A549 (cell line): ENCODE results near the gene JMJD4. TPM values are rescaled to one million over a fixed set of nuclear protein-coding genes. Genes with fewer than 3 reads are reported as not detected.

ENCODE experiments used
- ATAC-seq, 2 experiments: fragments of 200-7000 bp in 1 of 2; fragments of >200 bp in 1 of 2; cut with Nextera tagmentation in 1 of 2; cut with Tn5 transposase in 1 of 2; 3 replicates each; pipeline versions ENCODE4 v1.8.0 to v1.9.1; 2018 to 2020; ENCODE audit warnings: mild to moderate bottlenecking in 1 of 2, moderate library complexity in 1 of 2
- CTCF ChIA-PET: fragments of 300-600 bp; sonication (Branson Sonifier 250); formaldehyde crosslinking; extraction: SDS; loops from one replicate; lab custom pipeline; 2021; ENCODE audit warnings: antibody characterized with exemption, inconsistent platforms; lab: Yijun Ruan, JAX
- POLR2A ChIA-PET: fragments of 350-600 bp; formaldehyde crosslinking; extraction: SDS; loops from one replicate; lab custom pipeline; 2021; ENCODE audit warnings: antibody characterized with exemption, inconsistent platforms; lab: Yijun Ruan, JAX
- DNase-seq, 2 experiments: peaks; one replicate each; pipeline versions ENCODE4 v3.0.0 to v3.0.0-alpha.2; 2011 to 2016; ENCODE audit warnings: low read depth in 1 of 2, low spot score in 1 of 2
- FAIRE-seq: peaks from 2 replicates; lab custom pipeline; 2011; peaks lifted over from hg19 to GRCh38; lab: Jason Lieb, UNC
- H3K27ac ChIP-seq, 2 experiments: fragments of >200 bp; sonication (Bioruptor Twin); formaldehyde crosslinking; 3 replicates each; pipeline ENCODE4 v1.5.1; 2016 to 2017
- H3K4me1 ChIP-seq: fragments of >200 bp; sonication (Bioruptor Twin); formaldehyde crosslinking; 3 replicates; pipeline ENCODE4 v1.6.1; 2016
- H3K4me2 ChIP-seq: fragments of >200 bp; sonication (Bioruptor Twin); formaldehyde crosslinking; 3 replicates; pipeline ENCODE4 v1.6.1; 2016
- H3K4me3 ChIP-seq: fragments of >200 bp; sonication (Bioruptor Twin); formaldehyde crosslinking; 3 replicates; pipeline ENCODE4 v1.5.1; 2016
- H3K9me3 ChIP-seq: fragments of >200 bp; sonication (Bioruptor Twin); formaldehyde crosslinking; 3 replicates; pipeline ENCODE4 v1.6.1; 2016
- BHLHE40 ChIP-seq: IDR thresholded peaks from 2 replicates; pipeline ENCODE4 v1.6.1; 2012; ENCODE audit warnings: low read depth, low read length, inconsistent platforms
- CEBPB ChIP-seq, 2 experiments: fragments of >200 bp in 1 of 2; sonication (Bioruptor Twin) in 1 of 2; formaldehyde crosslinking in 1 of 2; IDR thresholded peaks; 2 replicates each; pipeline ENCODE4 v1.6.1; 2012 to 2016
- CHD4 ChIP-seq: fragments of 200-600 bp; sonication (generic); IDR thresholded peaks from 2 replicates; pipeline ENCODE4 v1.6.1; 2016; ENCODE audit warnings: antibody characterized with exemption, mild to moderate bottlenecking, borderline replicate concordance
- EP300 ChIP-seq, 2 experiments: fragments of >200 bp; sonication (Bioruptor Twin); formaldehyde crosslinking; IDR thresholded peaks; 2 replicates in 1 of 2; 3 replicates in 1 of 2; pipeline ENCODE4 v1.6.1; 2016 to 2017
- FOSB ChIP-seq: fragments of 250-450 bp; sonication (Bioruptor Pico); IDR thresholded peaks from 2 replicates; pipeline ENCODE4 v1.5.0; 2020; ENCODE audit warnings: mild to moderate bottlenecking, moderate library complexity
- FOSL2 ChIP-seq, 2 experiments: fragments of 450-650 bp in 1 of 2; fragments of >200 bp in 1 of 2; sonication (Bioruptor Twin) in 1 of 2; formaldehyde crosslinking; IDR thresholded peaks; 2 replicates each; pipeline versions ENCODE4 v1.5.0 to v1.6.1; 2016 to 2020; ENCODE audit warnings: mild to moderate bottlenecking in 1 of 2, moderate library complexity in 1 of 2
- HEYL ChIP-seq: fragments of 250-450 bp; sonication (Bioruptor Pico); IDR thresholded peaks from 2 replicates; pipeline ENCODE4 v1.8.0; 2021; ENCODE audit warnings: mild to moderate bottlenecking, moderate library complexity
- HOXB13 ChIP-seq: fragments of 250-450 bp; sonication (Bioruptor Pico); IDR thresholded peaks from 2 replicates; pipeline ENCODE4 v1.5.0; 2020; ENCODE audit warnings: low read depth, mild to moderate bottlenecking, moderate library complexity
- JUN ChIP-seq, 2 experiments: fragments of >200 bp; sonication (Bioruptor Twin); formaldehyde crosslinking; IDR thresholded peaks; 2 replicates in 1 of 2; 3 replicates in 1 of 2; pipeline ENCODE4 v1.6.1; 2016 to 2017
- MAZ ChIP-seq: fragments of 150-350 bp; IDR thresholded peaks from 2 replicates; pipeline ENCODE4 v1.6.1; 2014; ENCODE audit warnings: antibody characterized with exemption, low read depth, low read length, borderline replicate concordance
- PHF8 ChIP-seq: fragments of 200-600 bp; sonication (generic); IDR thresholded peaks from 2 replicates; pipeline ENCODE4 v1.6.1; 2016; ENCODE audit warnings: low read depth, mild to moderate bottlenecking, antibody characterized with exemption, moderate library complexity, borderline replicate concordance
- POLR2A ChIP-seq: IDR thresholded peaks from 2 replicates; pipeline ENCODE4 v1.6.1; 2012; ENCODE audit warnings: mild to moderate bottlenecking, low read length
- POLR2AphosphoS2 ChIP-seq: conservative IDR thresholded peaks from 2 replicates; pipeline ENCODE4 v1.6.1; 2012; ENCODE audit warnings: low read length, improper control_type of control experiment, inconsistent platforms
- RARB ChIP-seq: fragments of 250-450 bp; sonication (Bioruptor Pico); IDR thresholded peaks from 2 replicates; pipeline ENCODE4 v1.8.0; 2021; ENCODE audit warnings: mild to moderate bottlenecking, moderate library complexity
- RCOR1 ChIP-seq: fragments of 150-350 bp; IDR thresholded peaks from 2 replicates; pipeline ENCODE4 v1.6.1; 2014; ENCODE audit warnings: antibody characterized with exemption, low read length, low read depth
- RFX5 ChIP-seq: fragments of 450-650 bp; IDR thresholded peaks from 2 replicates; pipeline ENCODE4 v1.7.1; 2014; ENCODE audit warnings: antibody characterized with exemption, mild to moderate bottlenecking, moderate library complexity
- RNF2 ChIP-seq: fragments of 200-600 bp; sonication (generic); IDR thresholded peaks from 2 replicates; pipeline ENCODE4 v1.6.1; 2016; ENCODE audit warnings: low read depth, mild to moderate bottlenecking, antibody characterized with exemption, moderate library complexity, borderline replicate concordance
- SMC3 ChIP-seq: fragments of >200 bp; sonication (Bioruptor Twin); formaldehyde crosslinking; IDR thresholded peaks from 3 replicates; pipeline ENCODE4 v1.6.1; 2018; ENCODE audit warnings: inconsistent platforms
- SREBF2 ChIP-seq: fragments of 450-650 bp; IDR thresholded peaks from 2 replicates; pipeline ENCODE4 v1.6.1; 2014; ENCODE audit warnings: mild to moderate bottlenecking, moderate library complexity
- ZFP36 ChIP-seq: fragments of 450-650 bp; IDR thresholded peaks from 2 replicates; pipeline ENCODE4 v1.6.1; 2014; ENCODE audit warnings: borderline replicate concordance; ENCODE audit not compliant: partially characterized antibody
- ZNF302 ChIP-seq: fragments of 250-450 bp; sonication (Bioruptor Pico); IDR thresholded peaks from 2 replicates; pipeline ENCODE4 v1.9.0; 2021; ENCODE audit warnings: inconsistent platforms, mild to moderate bottlenecking, moderate library complexity
- WGBS: methylation state at CpG from one replicate; pipeline ENCODE4 v1.1.6; 2017; ENCODE audit errors: missing lambda C conversion rate; 5-methylcytosine and 5-hydroxymethylcytosine counted together
- polyA plus RNA-seq, 4 experiments: library from polyadenylated mRNA; depleted of rRNA in 3 of 4; stranded (reverse); fragments of >200 nt; fragmentation: RNase III in 1 of 4; extraction: RNeasy Plus Mini Kit Qiagen cat#74134 plus additional on column Dnase treatment in 1 of 4; gene quantifications; 2 replicates in 3 of 4; 3 replicates in 1 of 4; pipeline ENCODE4 v1.2.3, GENCODE V29; 2011 to 2017
- TF ChIP-seq, protein P1 (sequence below): fragments of >200 bp; sonication (Bioruptor Twin); formaldehyde crosslinking; IDR thresholded peaks from 2 replicates; pipeline ENCODE4 v1.6.1; 2016
- TF ChIP-seq, protein P2 (sequence below): fragments of 150-350 bp; IDR thresholded peaks from 2 replicates; pipeline ENCODE4 v1.6.1; 2014; ENCODE audit warnings: low read depth, mild to moderate bottlenecking, low read length
- TF ChIP-seq, protein P3 (sequence below): fragments of >200 bp; sonication (Bioruptor Twin); formaldehyde crosslinking; IDR thresholded peaks from 3 replicates; pipeline ENCODE4 v1.5.1; 2016

JMJD4 gene
- polyA plus RNA-seq, 2 of the 4 experiments (the other 2 are of a cell fraction) = 18.8 to 21.2 TPM

DNA sequence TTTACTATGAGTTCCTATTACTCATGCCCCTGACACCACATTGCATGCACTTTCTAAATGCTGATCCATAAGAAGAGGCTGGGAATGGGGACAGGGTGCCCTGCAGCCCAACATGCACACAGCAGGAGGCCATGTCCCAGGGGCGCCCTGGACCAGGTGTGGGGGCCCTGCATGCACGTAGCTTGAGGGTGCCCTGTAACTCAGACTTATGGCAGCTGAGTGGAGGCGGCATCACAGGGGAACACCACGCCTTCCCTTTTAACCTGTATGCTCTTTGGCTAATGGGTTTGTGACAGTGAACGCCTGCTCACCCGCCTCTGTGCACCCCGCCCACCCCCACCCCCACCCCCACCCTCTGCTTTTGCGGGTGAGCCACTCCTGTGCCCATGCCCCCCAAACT is 36.2 kb upstream of the JMJD4 start:
- ChIA-PET POLR2A (no interaction called here), CTCF (no interaction called here)
- Histone ChIP-seq H3K4me3 (no peak overlapping the region), H3K27ac (no peak overlapping the region), H3K4me2 (no peak overlapping the region), H3K9me3 (no peaks in the 10 kb centered on the region), H3K4me1 (no peaks in the 10 kb centered on the region)
- DNase-seq (no peak), ATAC-seq (no peak), FAIRE-seq (no peak)
- no peak for TF ChIP-seq RARB (CRISPR knock-in tag)
- WGBS = 92% methylated on average over 5 of the region's 8 CpGs

DNA sequence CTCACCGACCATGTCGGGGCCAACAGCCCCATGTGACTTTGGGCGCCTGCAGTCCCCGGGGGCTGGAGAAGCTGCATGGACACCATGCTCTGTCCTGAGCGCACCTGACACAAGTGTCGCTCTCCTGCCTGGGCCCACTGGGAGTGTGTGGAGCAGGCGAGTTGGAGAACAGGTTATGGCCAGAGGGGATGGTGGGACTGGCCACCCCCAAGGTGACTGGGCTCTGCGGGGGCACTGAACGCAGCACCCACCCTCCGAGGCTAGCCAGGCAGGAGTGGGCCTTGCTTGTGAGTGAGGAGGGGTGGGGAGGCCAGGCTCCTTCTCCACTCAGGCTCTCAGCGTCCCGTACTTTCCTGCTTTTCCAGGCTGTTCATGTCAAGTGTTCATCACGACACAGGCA is 35.7 kb upstream of the JMJD4 start:
- Histone ChIP-seq H3K4me1 (0 out of 3 replicates have a peak, but pooled peaks cover 4% of the 10 kb centered on the region), H3K27ac (no peak overlapping the region), H3K4me3 (no peak overlapping the region), H3K4me2 (no peak overlapping the region), H3K9me3 (no peaks in the 10 kb centered on the region)
- ChIA-PET POLR2A (no interaction called here), CTCF (no interaction called here)
- FAIRE-seq (no peak), ATAC-seq (no peak), DNase-seq (no peak)
- 93% methylated on average over 13 of the region's 13 CpGs for WGBS
- TF ChIP-seq RARB (CRISPR knock-in tag) (no peak), SMC3 (no peak), HOXB13 (CRISPR knock-in tag) (no peak), PHF8 (no peak), POLR2A (no peak), HEYL (CRISPR knock-in tag) (no peak), FOSB (no peak), CEBPB (IDR thresholded peaks at IDR 0.05) (no peak), RCOR1 (no peak), FOSL2 (IDR thresholded peaks at IDR 0.05) (no peak), FOSL2 (CRISPR knock-in tag; IDR thresholded peaks at IDR 0.05) (no peak), CHD4 (no peak), MAZ (no peak), POLR2AphosphoS2 (no peak), SREBF2 (no peak), JUN (IDR thresholded peaks at IDR 0.05) (no peak), ZFP36 (no peak), RNF2 (no peak)
- TF ChIP-seq, protein P1, sequence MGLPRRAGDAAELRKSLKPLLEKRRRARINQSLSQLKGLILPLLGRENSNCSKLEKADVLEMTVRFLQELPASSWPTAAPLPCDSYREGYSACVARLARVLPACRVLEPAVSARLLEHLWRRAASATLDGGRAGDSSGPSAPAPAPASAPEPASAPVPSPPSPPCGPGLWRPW = no peak
- TF ChIP-seq, protein P2, sequence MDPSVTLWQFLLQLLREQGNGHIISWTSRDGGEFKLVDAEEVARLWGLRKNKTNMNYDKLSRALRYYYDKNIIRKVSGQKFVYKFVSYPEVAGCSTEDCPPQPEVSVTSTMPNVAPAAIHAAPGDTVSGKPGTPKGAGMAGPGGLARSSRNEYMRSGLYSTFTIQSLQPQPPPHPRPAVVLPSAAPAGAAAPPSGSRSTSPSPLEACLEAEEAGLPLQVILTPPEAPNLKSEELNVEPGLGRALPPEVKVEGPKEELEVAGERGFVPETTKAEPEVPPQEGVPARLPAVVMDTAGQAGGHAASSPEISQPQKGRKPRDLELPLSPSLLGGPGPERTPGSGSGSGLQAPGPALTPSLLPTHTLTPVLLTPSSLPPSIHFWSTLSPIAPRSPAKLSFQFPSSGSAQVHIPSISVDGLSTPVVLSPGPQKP = no peak

GRCh38 chr1:227769936-227770494 is 34.9 kb upstream of the JMJD4 start:
- TF ChIP-seq RFX5 (no peak), SREBF2 (no peak), EP300 (IDR thresholded peaks at IDR 0.05) (no peak), BHLHE40 (no peak), CHD4 (no peak), SMC3 (no peak), ZNF302 (CRISPR knock-in tag) (no peak)
- TF ChIP-seq, protein P1 = no peak
- TF ChIP-seq, protein P3, sequence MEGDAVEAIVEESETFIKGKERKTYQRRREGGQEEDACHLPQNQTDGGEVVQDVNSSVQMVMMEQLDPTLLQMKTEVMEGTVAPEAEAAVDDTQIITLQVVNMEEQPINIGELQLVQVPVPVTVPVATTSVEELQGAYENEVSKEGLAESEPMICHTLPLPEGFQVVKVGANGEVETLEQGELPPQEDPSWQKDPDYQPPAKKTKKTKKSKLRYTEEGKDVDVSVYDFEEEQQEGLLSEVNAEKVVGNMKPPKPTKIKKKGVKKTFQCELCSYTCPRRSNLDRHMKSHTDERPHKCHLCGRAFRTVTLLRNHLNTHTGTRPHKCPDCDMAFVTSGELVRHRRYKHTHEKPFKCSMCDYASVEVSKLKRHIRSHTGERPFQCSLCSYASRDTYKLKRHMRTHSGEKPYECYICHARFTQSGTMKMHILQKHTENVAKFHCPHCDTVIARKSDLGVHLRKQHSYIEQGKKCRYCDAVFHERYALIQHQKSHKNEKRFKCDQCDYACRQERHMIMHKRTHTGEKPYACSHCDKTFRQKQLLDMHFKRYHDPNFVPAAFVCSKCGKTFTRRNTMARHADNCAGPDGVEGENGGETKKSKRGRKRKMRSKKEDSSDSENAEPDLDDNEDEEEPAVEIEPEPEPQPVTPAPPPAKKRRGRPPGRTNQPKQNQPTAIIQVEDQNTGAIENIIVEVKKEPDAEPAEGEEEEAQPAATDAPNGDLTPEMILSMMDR = no peak
- ChIA-PET POLR2A (no interaction called here), CTCF (interaction anchor here (1.0 kb wide), 1 partner anchor 178 kb away, joined by 3 read pairs; the partner anchor contains the start of gene WNT9A)
- H3K4me1 ChIP-seq = 0 out of 3 replicates have a peak, but pooled peaks cover 8% of the 10 kb centered on the region
- H3K4me2 ChIP-seq = no peak overlapping the region
- DNase-seq (no peak), FAIRE-seq (no peak), ATAC-seq (no peak)
- 93% methylated on average over 14 of the region's 15 CpGs for WGBS
- H3K27ac ChIP-seq = no peak overlapping the region
- H3K4me3 ChIP-seq = no peak overlapping the region
- no peaks in the 10 kb centered on the region for H3K9me3 ChIP-seq
